Measurements from ENCODE around the gene TCP11. TPM values are rescaled to one million over a fixed set of nuclear protein-coding genes. Genes with fewer than 3 reads are reported as not detected.

TCP11 gene
- total RNA-seq, 2 experiments from 2014 or later = not detected

DNA sequence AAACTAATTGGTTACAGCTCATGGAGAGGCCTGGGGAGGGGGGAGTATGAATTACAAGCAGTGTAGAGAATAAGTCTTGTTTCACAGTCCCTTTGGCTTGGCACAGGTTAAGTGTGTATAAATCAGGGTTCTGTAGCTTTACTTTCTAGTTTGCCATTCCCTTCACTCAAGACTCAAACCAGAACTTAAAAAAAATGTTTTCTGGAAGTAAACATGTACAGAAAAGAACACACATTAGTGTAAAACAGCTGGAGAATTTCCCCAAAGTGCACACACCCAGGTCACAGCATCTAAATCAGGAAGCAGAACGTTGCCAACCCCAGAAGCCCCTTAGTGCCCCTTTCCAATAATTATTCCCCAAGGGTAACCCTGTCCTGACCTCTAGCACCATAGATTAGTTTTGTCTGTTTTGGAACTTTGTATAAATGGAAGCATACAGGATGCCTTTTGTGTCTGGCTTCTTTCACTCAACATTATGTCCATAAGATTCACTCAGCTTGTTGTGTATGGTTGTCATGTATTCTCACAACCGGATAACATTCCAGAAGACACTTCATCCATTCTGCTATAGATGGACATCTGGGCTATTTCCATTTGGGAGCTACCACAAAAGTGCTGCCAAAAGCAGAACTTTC, 38.9 kb upstream of the TCP11 start:
- CTCF ChIA-PET = interaction anchor here (0.6 to 1.6 kb wide), 3 partner anchors 25 to 925 kb away, joined by 4 to 7 read pairs (median 4); no protein-coding TSS in a partner anchor
- Mint-ChIP-seq H3K36me3 (no peaks in the 10 kb centered on the region), H3K27ac (no peak overlapping the region), H3K9me3 (no peaks in the 10 kb centered on the region), H3K4me3 (no peak overlapping the region), H3K27me3 (peaks cover 11% of the 10 kb centered on the region), H3K4me1 (ENCODE audit: low read depth) (peaks cover 2% of the 10 kb centered on the region)
- intact Hi-C loops (cut with micrococcal nuclease) = no loop called here
- no peak for DNase-seq
- POLR2A ChIA-PET = no interaction called here

- no peak for DNase-seq
- Mint-ChIP-seq H3K36me3 (no peaks in the 10 kb centered on the region), H3K27ac (no peak overlapping the region), H3K9me3 (no peaks in the 10 kb centered on the region), H3K4me3 (no peak overlapping the region), H3K4me1 (ENCODE audit: low read depth) (peaks cover 4% of the 10 kb centered on the region), H3K27me3 (peaks cover 10% of the 10 kb centered on the region)
- intact Hi-C loops (cut with micrococcal nuclease) = no loop called here
- CTCF ChIA-PET = interaction anchor here (0.6 to 1.6 kb wide), 3 partner anchors 26 to 926 kb away, joined by 4 to 7 read pairs (median 4); no protein-coding TSS in a partner anchor
- POLR2A ChIA-PET = no interaction called here
These were observed 38.0 kb upstream of the TCP11 start for GRCh38 chr6:35178932-35179832.

GRCh38 chr6:35178012-35178411, 36.9 kb upstream of the TCP11 start:
- no peaks in the 10 kb centered on the region for H3K9me3 Mint-ChIP-seq
- peaks cover 4% of the 10 kb centered on the region for H3K27me3 Mint-ChIP-seq
- DNase-seq = no peak
- H3K4me1 Mint-ChIP-seq (ENCODE audit: low read depth) = peaks cover 13% of the 10 kb centered on the region
- ChIA-PET CTCF (no interaction called here), POLR2A (no interaction called here)
- no peaks in the 10 kb centered on the region for H3K36me3 Mint-ChIP-seq
- intact Hi-C loops (cut with micrococcal nuclease) = no loop called here
- H3K4me3 Mint-ChIP-seq = no peak overlapping the region
- no peak overlapping the region for H3K27ac Mint-ChIP-seq

- Mint-ChIP-seq H3K36me3 (no peaks in the 10 kb centered on the region), H3K4me3 (no peak overlapping the region), H3K4me1 (ENCODE audit: low read depth) (peaks cover 12% of the 10 kb centered on the region), H3K9me3 (no peaks in the 10 kb centered on the region), H3K27ac (no peak overlapping the region), H3K27me3 (peaks cover 2% of the 10 kb centered on the region)
- ChIA-PET POLR2A (no interaction called here), CTCF (no interaction called here)
- intact Hi-C loops (cut with micrococcal nuclease) = no loop called here
- no peak for DNase-seq
These were observed 36.5 kb upstream of the TCP11 start for GRCh38 chr6:35177596-35177995.

GRCh38 chr6:35177157-35177556, 36.0 kb upstream of the TCP11 start:
- ChIA-PET POLR2A (no interaction called here), CTCF (interaction anchor here (1.1 kb wide), 1 partner anchor 28 kb away, joined by 4 read pairs; no protein-coding TSS in a partner anchor)
- H3K9me3 Mint-ChIP-seq = no peaks in the 10 kb centered on the region
- H3K27ac Mint-ChIP-seq = no peak overlapping the region
- H3K4me1 Mint-ChIP-seq (ENCODE audit: low read depth) = peaks cover 12% of the 10 kb centered on the region
- no peak overlapping the region for H3K4me3 Mint-ChIP-seq
- peaks cover 2% of the 10 kb centered on the region for H3K27me3 Mint-ChIP-seq
- no peaks in the 10 kb centered on the region for H3K36me3 Mint-ChIP-seq
- intact Hi-C loops (cut with micrococcal nuclease) = no loop called here
- no peak for DNase-seq

DNA sequence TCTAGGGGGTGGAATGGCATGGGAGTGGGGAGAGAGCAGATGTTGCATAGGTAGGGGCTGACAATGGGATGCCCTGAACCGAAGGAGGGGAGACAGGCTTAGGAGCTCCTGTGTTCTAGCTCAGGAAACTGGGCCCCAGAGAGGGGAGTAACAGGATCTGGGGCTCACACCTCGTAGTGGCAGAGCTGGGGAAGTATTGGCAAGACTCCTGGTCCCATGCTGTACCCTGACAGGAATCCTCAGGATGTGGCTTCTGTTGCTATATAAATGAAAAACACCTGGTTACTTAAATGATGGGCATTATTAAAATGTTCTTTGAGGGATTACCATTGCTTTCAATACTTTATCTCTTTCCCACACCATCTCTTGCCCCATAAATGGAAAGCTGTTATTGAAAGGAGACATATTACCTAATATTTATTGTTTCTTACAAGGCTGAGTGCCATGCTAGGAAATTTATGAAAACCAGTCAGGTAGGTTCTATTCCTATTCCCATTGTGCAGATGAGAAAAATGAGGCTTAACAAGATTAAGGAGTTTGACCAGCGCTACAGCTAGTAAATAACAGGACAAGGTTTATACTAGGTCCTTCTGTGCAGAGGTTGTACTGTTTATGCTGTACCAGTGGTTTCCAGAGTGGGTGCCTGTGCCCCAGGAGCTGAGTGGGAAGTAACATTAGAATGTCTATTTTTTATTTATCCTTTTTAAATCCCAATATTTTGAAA, 35.3 kb upstream of the TCP11 start:
- H3K27ac Mint-ChIP-seq = no peak overlapping the region
- CTCF ChIA-PET = interaction anchor here (1.1 kb wide), 1 partner anchor 29 kb away, joined by 4 read pairs; no protein-coding TSS in a partner anchor
- no peaks in the 10 kb centered on the region for H3K9me3 Mint-ChIP-seq
- no peak for DNase-seq
- H3K4me3 Mint-ChIP-seq = no peak overlapping the region
- H3K4me1 Mint-ChIP-seq (ENCODE audit: low read depth) = peaks cover 12% of the 10 kb centered on the region
- intact Hi-C loops (cut with micrococcal nuclease) = no loop called here
- no peaks in the 10 kb centered on the region for H3K36me3 Mint-ChIP-seq
- H3K27me3 Mint-ChIP-seq = peaks cover 2% of the 10 kb centered on the region
- POLR2A ChIA-PET = no interaction called here

GRCh38 chr6:35174501-35174900, 33.4 kb upstream of the TCP11 start:
- ChIA-PET POLR2A (no interaction called here), CTCF (interaction anchor here (1.3 kb wide), 1 partner anchor 34 kb away, joined by 3 read pairs; no protein-coding TSS in a partner anchor)
- DNase-seq = no peak
- Mint-ChIP-seq H3K27ac (no peak overlapping the region), H3K9me3 (peaks cover 2% of the 10 kb centered on the region), H3K4me1 (ENCODE audit: low read depth) (peaks cover 15% of the 10 kb centered on the region), H3K27me3 (peaks cover 2% of the 10 kb centered on the region), H3K4me3 (no peak overlapping the region), H3K36me3 (no peaks in the 10 kb centered on the region)
- intact Hi-C loops (cut with micrococcal nuclease) = no loop called here

GRCh38 chr6:35174088-35174434, 32.9 kb upstream of the TCP11 start:
- Mint-ChIP-seq H3K9me3 (peaks cover 5% of the 10 kb centered on the region), H3K36me3 (no peaks in the 10 kb centered on the region), H3K27me3 (peaks cover 2% of the 10 kb centered on the region), H3K4me3 (no peak overlapping the region), H3K27ac (no peak overlapping the region), H3K4me1 (ENCODE audit: low read depth) (peaks cover 15% of the 10 kb centered on the region)
- ChIA-PET POLR2A (no interaction called here), CTCF (interaction anchor here (1.3 to 2.0 kb wide), 2 partner anchors 31 to 34 kb away, joined by 3 to 10 read pairs; no protein-coding TSS in a partner anchor)
- intact Hi-C loops (cut with micrococcal nuclease) = no loop called here
- no peak for DNase-seq

DNA sequence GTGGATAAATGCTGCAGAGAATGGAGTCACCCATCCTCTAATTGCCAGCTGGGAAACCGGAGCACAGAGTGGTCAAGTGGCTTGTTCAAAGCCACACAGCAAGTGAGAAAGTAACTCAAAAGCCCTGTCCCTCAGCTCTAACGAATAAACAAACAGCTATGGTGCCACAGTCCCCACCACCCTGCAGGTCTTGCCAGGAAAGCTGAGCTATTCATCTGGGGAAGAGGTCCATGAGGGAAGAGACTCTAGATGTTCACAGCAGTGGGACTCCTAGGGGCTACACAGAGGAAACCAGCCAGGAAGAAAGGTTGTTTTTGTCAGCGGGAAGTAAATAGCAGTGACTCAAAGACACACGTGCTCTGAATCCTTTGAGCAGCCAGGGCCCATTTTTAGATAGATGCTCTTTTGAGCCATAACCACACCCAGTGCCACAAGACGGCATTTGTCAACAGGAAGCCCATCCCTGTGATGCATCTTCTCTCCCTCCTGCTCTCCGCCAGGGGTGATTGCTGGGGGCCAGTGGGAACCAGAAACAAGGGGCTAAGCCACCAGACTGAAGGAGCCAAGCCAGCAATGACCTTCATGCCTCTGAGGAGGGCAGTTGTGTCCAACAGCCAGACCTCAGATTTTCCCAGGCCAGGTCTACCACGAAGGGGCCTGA, 32.4 kb upstream of the TCP11 start:
- Mint-ChIP-seq H3K9me3 (peaks cover 5% of the 10 kb centered on the region), H3K4me3 (no peak overlapping the region), H3K27me3 (peaks cover 2% of the 10 kb centered on the region), H3K36me3 (no peaks in the 10 kb centered on the region), H3K4me1 (ENCODE audit: low read depth) (peaks cover 15% of the 10 kb centered on the region), H3K27ac (no peak overlapping the region)
- CTCF ChIA-PET = interaction anchor here (1.3 to 2.0 kb wide), 2 partner anchors 32 to 33 kb away, joined by 3 to 10 read pairs; no protein-coding TSS in a partner anchor
- intact Hi-C loops (cut with micrococcal nuclease) = no loop called here
- POLR2A ChIA-PET = no interaction called here
- DNase-seq = peak; percentile 23

- H3K4me3 Mint-ChIP-seq = no peak overlapping the region
- ChIA-PET POLR2A (no interaction called here), CTCF (interaction anchor here (2.0 kb wide), 1 partner anchor 32 kb away, joined by 10 read pairs; no protein-coding TSS in a partner anchor)
- intact Hi-C loops (cut with micrococcal nuclease) = no loop called here
- DNase-seq = no peak
- peaks cover 5% of the 10 kb centered on the region for H3K9me3 Mint-ChIP-seq
- no peak overlapping the region for H3K27ac Mint-ChIP-seq
- peaks cover 2% of the 10 kb centered on the region for H3K27me3 Mint-ChIP-seq
- no peaks in the 10 kb centered on the region for H3K36me3 Mint-ChIP-seq
- peaks cover 15% of the 10 kb centered on the region for H3K4me1 Mint-ChIP-seq (ENCODE audit: low read depth)
These were observed 31.9 kb upstream of the TCP11 start for GRCh38 chr6:35173044-35173426.

DNA sequence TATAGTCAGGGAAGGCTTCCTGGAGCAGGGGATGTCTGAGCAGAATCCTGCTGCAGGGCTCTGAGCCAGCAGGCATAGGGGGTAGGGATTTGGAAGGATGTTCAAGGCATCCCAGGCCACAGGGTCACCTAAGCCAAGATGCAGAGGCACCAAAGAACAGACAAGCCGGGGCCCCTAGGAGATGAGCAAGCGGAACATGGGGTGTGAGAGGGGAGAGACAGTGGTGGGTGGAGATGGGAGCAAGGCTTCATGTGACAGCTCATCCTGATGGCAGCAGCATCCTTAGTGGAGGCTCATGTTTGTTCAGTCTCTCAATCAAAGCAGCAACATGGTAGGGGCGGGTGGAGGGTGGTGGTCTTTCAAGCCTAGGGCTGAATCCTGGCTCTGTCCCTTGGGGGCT, 29.8 kb upstream of the TCP11 start:
- CTCF ChIA-PET = no interaction called here

DNA sequence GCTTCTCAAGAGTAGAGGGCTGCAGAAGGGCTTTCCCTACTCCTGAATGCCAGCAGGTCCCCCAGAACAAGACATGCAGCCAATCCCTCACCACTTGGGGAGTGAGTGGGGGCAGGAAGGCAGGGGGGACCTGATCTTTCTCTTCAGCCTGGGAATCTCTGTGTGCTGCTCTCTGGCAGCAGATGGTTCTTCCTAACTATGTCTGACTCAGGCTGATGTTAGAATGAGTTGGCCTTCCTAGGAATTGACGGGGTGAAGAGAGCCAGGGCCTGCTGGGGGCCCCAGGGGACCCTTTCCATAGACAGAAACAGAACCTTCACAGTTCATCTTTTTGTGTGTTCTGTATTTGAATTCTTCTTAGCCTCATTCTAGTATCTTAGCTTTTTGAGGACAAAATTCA, 29.0 kb upstream of the TCP11 start:
- Mint-ChIP-seq H3K36me3 (no peaks in the 10 kb centered on the region), H3K4me3 (no peak overlapping the region), H3K27me3 (no peaks in the 10 kb centered on the region), H3K9me3 (peaks cover 5% of the 10 kb centered on the region), H3K4me1 (ENCODE audit: low read depth) (peaks cover 20% of the 10 kb centered on the region), H3K27ac (no peak overlapping the region)
- POLR2A ChIA-PET = no interaction called here
- intact Hi-C loops (cut with micrococcal nuclease) = no loop called here
- CTCF ChIA-PET = no interaction called here
- DNase-seq = no peak

More for the DNA sequence above, 29.8 kb upstream of the TCP11 start:
- Mint-ChIP-seq H3K4me1 (ENCODE audit: low read depth) (peaks cover 15% of the 10 kb centered on the region), H3K27me3 (peaks cover 1% of the 10 kb centered on the region), H3K27ac (no peak overlapping the region), H3K36me3 (no peaks in the 10 kb centered on the region), H3K4me3 (no peak overlapping the region), H3K9me3 (peaks cover 5% of the 10 kb centered on the region)
- intact Hi-C loops (cut with micrococcal nuclease) = no loop called here
- POLR2A ChIA-PET = no interaction called here
- DNase-seq = no peak
